HEK293T (cell line): ENCODE measurements around the gene TAOK1.

ENCODE experiments used
- CTCF ChIA-PET: fragments of 350-600 bp; formaldehyde crosslinking; extraction: SDS; loops from one replicate; lab custom pipeline; 2021; ENCODE audit warnings: antibody characterized with exemption, inconsistent platforms; lab: Yijun Ruan, JAX
- POLR2A ChIA-PET: fragments of 350-600 bp; formaldehyde crosslinking; extraction: SDS; loops from one replicate; lab custom pipeline; 2020; ENCODE audit warnings: antibody characterized with exemption, inconsistent platforms; lab: Yijun Ruan, JAX
- DNase-seq: peaks from one replicate; pipeline ENCODE4 v3.0.0; 2012; ENCODE audit warnings: mixed read lengths; ENCODE audit errors: extremely low spot score
- ARNT ChIP-seq: fragments of 450-650 bp; IDR thresholded peaks from 2 replicates; pipeline ENCODE4 v1.6.1; 2017; ENCODE audit warnings: mild to moderate bottlenecking
- BHLHE40 ChIP-seq: fragments of 450-650 bp; IDR thresholded peaks from 2 replicates; pipeline ENCODE4 v1.6.1; 2016; ENCODE audit warnings: mild to moderate bottlenecking, moderate library complexity, borderline replicate concordance
- CTBP1 ChIP-seq: fragments of 450-650 bp; IDR thresholded peaks from 2 replicates; pipeline ENCODE4 v1.6.1; 2016; ENCODE audit warnings: borderline replicate concordance
- ELF4 ChIP-seq: fragments of 450-650 bp; IDR thresholded peaks from 2 replicates; pipeline ENCODE4 v1.6.1; 2017; ENCODE audit warnings: antibody characterized with exemption
- FOXA1 ChIP-seq: fragments of 450-650 bp; IDR thresholded peaks from 2 replicates; pipeline ENCODE4 v1.6.1; 2016; ENCODE audit warnings: mild to moderate bottlenecking
- FOXK2 ChIP-seq: fragments of 450-650 bp; IDR thresholded peaks from 2 replicates; pipeline ENCODE4 v1.6.1; 2016; ENCODE audit warnings: mild to moderate bottlenecking
- FOXM1 ChIP-seq: fragments of 450-650 bp; IDR thresholded peaks from 2 replicates; pipeline ENCODE4 v1.6.1; 2017; ENCODE audit warnings: mild to moderate bottlenecking, borderline replicate concordance
- HDGF ChIP-seq: fragments of 450-650 bp; IDR thresholded peaks from 2 replicates; pipeline ENCODE4 v1.6.1; 2017; ENCODE audit warnings: antibody characterized with exemption, borderline replicate concordance
- L3MBTL2 ChIP-seq: fragments of 450-650 bp; conservative IDR thresholded peaks from 2 replicates; pipeline ENCODE4 v1.6.1; 2016; ENCODE audit warnings: mild to moderate bottlenecking
- LEF1 ChIP-seq: fragments of 450-650 bp; IDR thresholded peaks from 2 replicates; pipeline ENCODE4 v1.6.1; 2017; ENCODE audit warnings: mild to moderate bottlenecking, borderline replicate concordance
- NFRKB ChIP-seq: fragments of 450-650 bp; IDR thresholded peaks from 2 replicates; pipeline ENCODE4 v1.6.1; 2016; ENCODE audit warnings: mild to moderate bottlenecking, moderate library complexity
- SP1 ChIP-seq: fragments of 450-650 bp; IDR thresholded peaks from 2 replicates; pipeline ENCODE4 v1.6.1; 2017
- SUZ12 ChIP-seq: fragments of 450-650 bp; IDR thresholded peaks from 2 replicates; pipeline ENCODE4 v1.6.1; 2016; ENCODE audit warnings: mild to moderate bottlenecking
- TARDBP ChIP-seq: fragments of 450-650 bp; IDR thresholded peaks from 2 replicates; pipeline ENCODE4 v1.6.1; 2016
- ZNF384 ChIP-seq: fragments of 450-650 bp; IDR thresholded peaks from 2 replicates; pipeline ENCODE4 v1.6.1; 2016
- TF ChIP-seq, protein P1 (sequence below): fragments of 450-650 bp; IDR thresholded peaks from 2 replicates; pipeline ENCODE4 v1.6.1; 2016

TAOK1 gene

DNA sequence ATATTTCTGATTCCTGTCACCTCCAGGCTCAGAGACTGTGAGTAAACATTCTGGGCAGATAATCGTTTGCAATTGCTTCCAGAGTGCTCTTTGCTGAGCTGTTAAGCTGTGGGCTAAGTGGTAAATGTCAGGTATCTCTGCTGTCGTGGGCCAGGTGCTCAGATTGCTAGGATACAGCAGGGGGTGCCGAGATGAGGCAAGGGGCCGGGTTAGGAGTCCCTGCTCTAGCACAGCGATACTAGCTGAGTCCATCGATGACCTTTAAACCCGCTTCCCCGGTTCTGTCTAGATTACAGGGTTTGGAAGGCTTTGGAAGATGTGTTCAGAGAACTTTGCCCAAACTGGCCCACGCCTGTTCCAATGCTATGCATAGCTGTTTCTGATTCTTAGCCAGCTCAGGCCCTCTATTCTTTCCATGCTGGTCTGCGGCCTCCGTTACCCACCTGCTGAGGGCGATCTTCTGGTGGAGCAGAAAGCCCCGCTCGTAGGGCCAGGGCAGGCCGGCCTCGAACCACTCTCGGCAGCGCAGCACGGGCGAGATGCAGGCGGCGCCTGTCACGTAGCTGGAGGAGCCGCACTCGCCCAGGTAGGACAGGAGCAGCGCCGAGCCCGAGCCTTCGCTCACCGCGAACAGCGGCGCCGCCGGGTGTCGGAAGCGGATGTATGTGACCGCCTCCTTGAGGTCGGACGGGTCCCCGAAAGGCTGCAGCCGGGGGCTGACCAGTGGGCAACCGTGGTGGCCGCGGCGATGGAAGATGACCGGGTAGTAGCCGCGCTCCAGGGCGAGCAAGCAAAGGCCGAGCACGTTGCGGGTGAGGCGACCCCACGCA is 175.7 kb downstream of the TAOK1 start:
- no peak for DNase-seq
- TF ChIP-seq ELF4 (no peak), FOXA1 (no peak), HDGF (no peak), FOXM1 (no peak), BHLHE40 (no peak), LEF1 (no peak), SUZ12 (no peak), TARDBP (no peak), L3MBTL2 (no peak), SP1 (no peak), FOXK2 (no peak), NFRKB (no peak), ZNF384 (no peak)
- TF ChIP-seq, protein P1, sequence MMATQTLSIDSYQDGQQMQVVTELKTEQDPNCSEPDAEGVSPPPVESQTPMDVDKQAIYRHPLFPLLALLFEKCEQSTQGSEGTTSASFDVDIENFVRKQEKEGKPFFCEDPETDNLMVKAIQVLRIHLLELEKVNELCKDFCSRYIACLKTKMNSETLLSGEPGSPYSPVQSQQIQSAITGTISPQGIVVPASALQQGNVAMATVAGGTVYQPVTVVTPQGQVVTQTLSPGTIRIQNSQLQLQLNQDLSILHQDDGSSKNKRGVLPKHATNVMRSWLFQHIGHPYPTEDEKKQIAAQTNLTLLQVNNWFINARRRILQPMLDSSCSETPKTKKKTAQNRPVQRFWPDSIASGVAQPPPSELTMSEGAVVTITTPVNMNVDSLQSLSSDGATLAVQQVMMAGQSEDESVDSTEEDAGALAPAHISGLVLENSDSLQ = no peak
- POLR2A ChIA-PET = interaction anchor here (0.9 to 1.0 kb wide), 2 partner anchors 9 kb away, joined by 3 read pairs; no protein-coding TSS in a partner anchor
- CTCF ChIA-PET = interaction anchor here (0.6 to 2.0 kb wide), 4 partner anchors 11 to 416 kb away, joined by 3 to 5 read pairs (median 4); no protein-coding TSS in a partner anchor

DNA sequence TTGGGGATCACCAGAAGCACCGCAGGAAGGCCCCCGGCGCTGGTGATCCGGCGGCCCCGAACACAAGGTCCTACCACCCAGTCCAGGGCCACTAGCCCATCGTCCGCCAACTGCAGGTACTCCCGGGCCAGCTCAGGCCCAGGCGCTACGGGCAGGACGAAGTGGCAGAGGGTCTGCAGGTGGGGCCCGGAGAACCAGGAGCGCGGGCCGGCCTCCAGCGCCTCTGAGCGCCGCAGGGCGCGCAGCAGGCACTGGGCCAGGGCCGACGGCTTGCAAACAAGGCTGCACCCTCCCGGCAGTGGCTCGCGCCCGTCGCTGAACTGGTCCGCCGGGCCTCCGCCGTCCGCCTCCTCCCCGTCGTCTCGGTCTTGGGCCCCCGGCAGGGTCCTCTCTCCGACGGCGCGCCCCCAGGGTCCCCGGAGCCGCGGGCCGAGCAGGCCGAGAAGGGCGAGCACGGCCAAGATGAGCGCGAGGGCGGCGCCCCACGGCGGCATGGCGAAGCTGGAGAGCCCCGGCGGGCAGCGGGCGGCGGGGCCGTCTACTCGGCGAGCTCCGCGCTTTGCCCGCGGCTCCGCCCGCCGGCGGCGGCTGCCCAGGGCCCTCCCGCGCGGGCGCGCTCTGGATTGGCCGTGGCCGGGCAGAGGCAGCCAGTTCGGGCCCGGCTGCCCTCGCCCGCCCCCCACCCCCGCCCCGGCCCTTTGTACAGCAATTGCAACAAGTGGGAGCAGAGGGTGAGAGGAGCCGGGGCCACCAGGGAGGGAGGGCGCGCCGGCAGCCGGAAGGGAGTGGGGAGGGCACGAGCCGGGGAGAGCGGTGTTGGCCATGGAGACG is 176.5 kb downstream of the TAOK1 start, which contains the start of gene ABHD15:
Gene ABHD15 (minus strand): TSS at position 565 of the 831 bp plus-strand sequence. CDS start 71 bp downstream, at position 494.
- CTCF ChIA-PET = interaction anchor here (0.6 to 2.0 kb wide), 7 partner anchors 10 to 804 kb away, joined by 3 to 5 read pairs (median 4); no protein-coding TSS in a partner anchor
- POLR2A ChIA-PET = interaction anchor here (0.6 to 2.4 kb wide), 5 partner anchors 10 to 309 kb away, joined by 3 to 12 read pairs (median 3); partner anchors contain the start of genes ANKRD13B and TAOK1
- DNase-seq = peak; percentile 34
- TF ChIP-seq LEF1 (no peak), ARNT (no peak), FOXA1 (no peak), HDGF (no peak), FOXM1 (no peak), ELF4 (no peak), SP1 (no peak), CTBP1 (no peak), TARDBP (no peak), NFRKB (no peak)
- TF ChIP-seq, protein P1 = no peak

DNA sequence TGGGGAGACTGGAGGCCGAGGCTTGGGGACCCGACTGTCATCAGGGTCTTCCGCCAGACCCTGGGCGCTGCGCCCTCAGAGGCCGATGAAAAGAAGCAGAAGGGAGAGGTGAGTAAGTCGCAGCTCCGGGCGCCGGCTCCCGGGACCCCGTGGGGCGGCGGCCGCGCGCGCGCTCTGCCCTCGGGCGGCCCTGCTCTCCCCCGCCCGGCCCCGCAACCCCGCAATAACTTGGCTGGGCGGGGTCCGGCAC is 177.1 kb downstream of the TAOK1 start:
- POLR2A ChIA-PET = interaction anchor here (0.6 to 2.4 kb wide), 4 partner anchors 21 to 310 kb away, joined by 3 to 12 read pairs (median 6); partner anchors contain the start of genes ANKRD13B and TAOK1
- DNase-seq = no peak
- CTCF ChIA-PET = interaction anchor here (0.6 to 2.0 kb wide), 5 partner anchors 9 to 804 kb away, joined by 3 to 5 read pairs (median 4); no protein-coding TSS in a partner anchor
- TF ChIP-seq FOXM1 = no peak
- TF ChIP-seq, protein P1 = no peak
- no peak for TF ChIP-seq CTBP1
- no peak for TF ChIP-seq ELF4
- TF ChIP-seq ARNT = no peak
- no peak for TF ChIP-seq HDGF
- TF ChIP-seq LEF1 = no peak
- no peak for TF ChIP-seq SP1
- no peak for TF ChIP-seq BHLHE40
- no peak for TF ChIP-seq TARDBP
- TF ChIP-seq SUZ12 = no peak

DNA sequence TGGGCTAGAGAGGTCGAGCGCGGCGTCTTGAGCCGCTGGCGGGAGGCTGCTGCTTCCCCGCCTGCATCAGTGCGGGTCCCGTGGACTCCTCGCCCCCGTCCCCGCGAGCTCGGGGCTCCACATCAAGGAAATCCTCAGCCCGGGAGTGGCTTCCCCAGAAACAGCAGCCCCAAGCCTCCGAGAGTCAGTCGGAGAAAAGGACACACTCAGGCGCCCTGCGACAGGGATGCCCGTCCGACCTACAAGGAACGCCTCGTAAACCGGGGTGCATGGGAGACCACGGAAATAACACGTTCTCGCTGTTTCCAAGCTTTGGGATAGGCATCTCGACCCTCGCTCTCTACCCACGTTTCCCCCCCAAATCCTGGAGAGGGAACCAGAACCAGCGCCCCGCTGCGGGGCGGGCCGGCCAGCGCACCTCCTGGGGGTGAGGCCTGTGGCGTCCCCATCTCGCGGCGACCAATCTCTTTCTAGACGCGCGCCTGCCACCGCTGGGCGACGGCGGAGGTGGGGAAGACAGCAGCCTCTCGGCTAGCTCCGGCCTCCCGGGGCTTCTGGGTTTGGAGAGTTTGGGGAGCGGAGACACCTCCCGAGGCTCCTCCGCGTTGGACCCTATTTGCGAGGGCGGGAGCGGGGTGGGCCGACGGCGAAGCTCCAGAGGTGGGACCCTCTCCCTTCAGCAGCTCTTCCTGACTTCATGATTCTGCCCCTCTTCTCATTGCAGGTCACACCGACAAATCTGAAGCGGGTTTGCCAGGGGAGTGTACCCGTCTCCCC is 177.6 kb downstream of the TAOK1 start:
- ChIA-PET POLR2A (interaction anchor here (0.8 to 4.6 kb wide), 7 partner anchors 11 to 198 kb away, joined by 3 to 32 read pairs (median 6); partner anchors contain the start of genes ANKRD13B and TAOK1), CTCF (interaction anchor here (0.6 to 1.3 kb wide), 4 partner anchors 20 to 425 kb away, joined by 3 to 4 read pairs (median 4); no protein-coding TSS in a partner anchor)
- peak; percentile 50 for DNase-seq
- peak; percentile 43; the same call in 1 of the 2 replicates for TF ChIP-seq L3MBTL2
- no peak for TF ChIP-seq NFRKB
